ENCODE data around the gene RNASE13.

- TF ChIP-seq, protein P1, sequence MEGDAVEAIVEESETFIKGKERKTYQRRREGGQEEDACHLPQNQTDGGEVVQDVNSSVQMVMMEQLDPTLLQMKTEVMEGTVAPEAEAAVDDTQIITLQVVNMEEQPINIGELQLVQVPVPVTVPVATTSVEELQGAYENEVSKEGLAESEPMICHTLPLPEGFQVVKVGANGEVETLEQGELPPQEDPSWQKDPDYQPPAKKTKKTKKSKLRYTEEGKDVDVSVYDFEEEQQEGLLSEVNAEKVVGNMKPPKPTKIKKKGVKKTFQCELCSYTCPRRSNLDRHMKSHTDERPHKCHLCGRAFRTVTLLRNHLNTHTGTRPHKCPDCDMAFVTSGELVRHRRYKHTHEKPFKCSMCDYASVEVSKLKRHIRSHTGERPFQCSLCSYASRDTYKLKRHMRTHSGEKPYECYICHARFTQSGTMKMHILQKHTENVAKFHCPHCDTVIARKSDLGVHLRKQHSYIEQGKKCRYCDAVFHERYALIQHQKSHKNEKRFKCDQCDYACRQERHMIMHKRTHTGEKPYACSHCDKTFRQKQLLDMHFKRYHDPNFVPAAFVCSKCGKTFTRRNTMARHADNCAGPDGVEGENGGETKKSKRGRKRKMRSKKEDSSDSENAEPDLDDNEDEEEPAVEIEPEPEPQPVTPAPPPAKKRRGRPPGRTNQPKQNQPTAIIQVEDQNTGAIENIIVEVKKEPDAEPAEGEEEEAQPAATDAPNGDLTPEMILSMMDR (IDR thresholded peaks at IDR 0.05) = no peak
- no peak for TF ChIP-seq EP300 (IDR thresholded peaks at IDR 0.05; ENCODE audit: low read depth)
- no peak for TF ChIP-seq POLR2A (IDR thresholded peaks at IDR 0.05)
- TF ChIP-seq POLR2AphosphoS5 (IDR thresholded peaks at IDR 0.05) = no peak
Measured at GRCh38 chr14:21078726-21079125, 44.1 kb upstream of the RNASE13 start.
